NCI-H1694 treated with DMSO at 0.1 percent for 48 hours (cell line): ENCODE results near the gene TRAF6.

Source experiments
- DNase-seq: peaks from one replicate; lab custom pipeline; 2025; lab: John Stamatoyannopoulos, UW

Gene TRAF6

DNA sequence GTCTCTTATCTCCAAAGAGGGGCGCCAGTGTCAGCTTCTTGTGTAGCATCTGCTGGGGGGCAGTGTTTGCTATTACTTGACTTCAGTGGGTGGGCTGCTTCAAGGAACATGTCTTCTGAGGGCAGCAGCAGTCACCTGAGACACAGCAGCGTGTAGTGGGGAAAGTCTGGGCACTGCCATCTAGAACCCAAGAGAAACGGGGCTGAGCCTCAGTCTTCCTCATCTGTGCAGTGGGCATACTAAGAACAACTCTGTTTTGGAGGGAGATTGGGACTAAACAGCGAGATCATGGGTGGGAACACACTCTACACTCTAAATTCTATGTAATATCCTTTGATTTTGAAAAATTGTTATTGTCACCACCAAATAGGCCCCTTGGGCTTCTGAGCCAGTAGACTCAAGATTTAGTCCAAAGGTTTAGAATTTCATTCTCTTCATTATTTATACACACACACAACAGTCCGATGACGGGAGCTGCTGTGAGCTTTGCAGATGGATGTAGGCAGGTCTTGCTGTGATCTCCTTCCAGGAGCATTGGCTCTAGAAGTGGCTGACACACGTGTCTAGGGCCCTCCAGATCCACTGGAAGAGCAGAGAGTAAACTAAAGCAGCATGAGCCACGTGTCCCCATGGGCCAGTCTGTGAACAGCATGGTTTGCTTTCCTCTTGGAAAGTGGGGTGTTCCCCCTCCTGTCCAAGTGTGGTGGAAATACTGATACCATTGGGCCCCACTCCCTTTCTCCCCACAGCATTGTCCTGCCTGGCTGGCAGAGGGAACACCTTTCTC is 51.8 kb downstream of the TRAF6 start:
- no peak for DNase-seq

DNA sequence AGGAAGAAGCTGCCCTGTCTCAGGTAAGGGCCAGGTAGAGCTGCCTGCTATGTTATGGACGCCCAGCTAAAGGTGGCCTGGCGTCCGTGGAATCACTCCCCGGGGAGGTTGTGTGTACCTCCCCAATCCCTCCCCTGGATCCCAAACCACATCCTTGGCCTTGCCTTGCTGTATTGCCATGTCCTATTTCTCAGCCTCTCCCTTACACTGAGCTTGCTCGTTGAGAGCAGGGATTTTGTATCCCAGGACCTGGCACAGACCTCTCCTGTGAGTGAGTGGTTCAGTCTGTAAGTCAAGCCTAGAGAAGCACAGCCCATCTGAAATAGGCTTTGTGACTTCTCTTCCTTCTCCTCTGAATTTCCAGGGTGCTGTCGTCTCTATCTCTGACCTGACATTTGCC is 53.9 kb downstream of the TRAF6 start:
- DNase-seq = no peak

DNA sequence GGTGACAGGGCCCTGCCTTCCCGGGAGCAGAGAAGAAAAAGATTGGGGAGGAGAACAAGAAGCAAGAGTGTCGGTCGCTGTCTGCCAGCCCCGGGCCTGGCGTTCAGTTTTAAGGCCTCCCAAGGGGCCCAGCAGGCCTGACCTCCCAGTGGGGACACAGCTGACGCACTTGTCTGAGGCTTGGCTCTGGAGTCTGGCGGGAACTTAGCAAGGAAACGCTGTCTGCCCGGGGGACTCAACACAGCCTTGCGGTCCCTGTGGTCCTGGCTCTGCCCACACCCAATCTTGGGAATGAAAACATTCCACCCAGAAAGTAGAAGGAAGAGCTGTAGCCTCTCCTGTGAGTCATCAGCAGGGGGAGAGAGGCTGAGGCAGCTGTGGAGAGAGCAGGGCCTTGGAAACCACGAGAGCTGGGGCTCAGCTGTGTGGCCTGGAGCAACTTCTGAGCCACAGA is 54.4 kb downstream of the TRAF6 start:
- DNase-seq = no peak

DNA sequence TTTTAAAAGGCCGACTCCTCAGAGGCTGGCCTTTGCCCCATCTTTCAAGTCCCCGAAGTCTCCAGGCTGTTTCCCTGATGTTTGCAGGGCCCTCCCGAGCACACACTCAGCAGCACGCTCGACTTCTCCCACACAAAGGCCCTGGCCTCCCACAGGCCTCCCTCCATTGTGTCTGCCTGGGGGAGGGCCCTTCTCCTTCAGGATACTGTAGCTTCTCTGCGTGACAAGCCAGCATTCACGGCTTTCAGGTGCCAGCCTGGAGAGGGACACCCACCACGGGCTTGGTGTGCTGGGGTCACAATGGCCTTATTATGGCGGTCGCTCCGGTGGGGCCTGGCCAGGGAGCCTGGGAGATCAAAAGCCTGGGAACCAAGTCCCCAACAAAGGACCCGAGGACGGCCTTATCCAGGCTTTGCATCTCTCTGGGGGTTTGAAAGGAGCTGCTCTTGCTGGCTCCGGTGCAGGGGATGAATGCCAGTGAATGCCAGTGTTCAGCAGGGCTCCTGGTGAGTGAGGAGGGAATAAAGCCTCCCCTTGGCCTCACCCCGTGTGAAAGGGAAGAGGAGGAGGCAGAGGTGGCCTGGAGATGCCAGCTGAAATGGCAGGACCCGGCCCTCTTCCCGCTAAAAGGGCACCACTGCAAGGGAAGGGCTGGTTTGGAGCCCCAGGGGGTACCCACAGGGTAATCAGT is 55.0 kb downstream of the TRAF6 start:
- no peak for DNase-seq

DNA sequence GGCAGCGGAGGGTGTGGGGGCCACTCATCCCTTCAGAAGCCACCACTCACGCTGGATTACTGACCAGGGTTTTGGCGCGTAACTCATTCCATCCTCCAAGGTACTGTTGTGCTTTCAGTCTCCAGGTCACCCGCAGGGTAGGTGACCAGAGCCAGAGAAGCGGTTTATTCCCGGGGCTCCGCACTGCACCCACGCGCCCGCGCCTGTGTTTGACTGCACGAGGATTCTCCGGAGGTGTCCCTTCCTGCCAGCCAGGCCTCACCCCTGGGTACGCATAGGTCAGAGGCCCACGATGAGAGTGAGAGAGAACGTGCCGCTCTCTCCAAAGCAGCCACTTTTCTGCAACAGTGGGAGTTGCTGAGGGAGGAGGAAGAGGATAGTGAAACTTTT is 55.5 kb downstream of the TRAF6 start:
- no peak for DNase-seq

DNA sequence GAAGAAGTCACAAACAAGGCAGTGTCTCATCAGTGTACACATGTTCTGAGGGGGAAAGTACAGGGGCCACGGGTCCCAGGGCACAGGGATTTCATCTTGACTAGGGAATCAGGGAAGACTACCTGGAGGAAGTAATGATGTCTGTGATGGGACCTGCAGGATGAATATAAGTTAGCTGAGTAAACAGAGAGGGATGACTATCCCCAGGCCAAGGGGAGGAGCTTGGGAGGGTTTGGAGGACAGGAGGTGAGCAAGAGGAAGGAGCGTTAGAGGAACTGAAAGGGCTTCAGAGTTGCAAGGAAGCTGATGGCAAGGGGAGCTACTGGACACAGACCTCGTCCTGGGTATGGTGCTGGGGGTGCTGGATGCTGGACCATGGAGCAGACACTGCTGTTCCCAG is 56.4 kb downstream of the TRAF6 start:
- no peak for DNase-seq

DNA sequence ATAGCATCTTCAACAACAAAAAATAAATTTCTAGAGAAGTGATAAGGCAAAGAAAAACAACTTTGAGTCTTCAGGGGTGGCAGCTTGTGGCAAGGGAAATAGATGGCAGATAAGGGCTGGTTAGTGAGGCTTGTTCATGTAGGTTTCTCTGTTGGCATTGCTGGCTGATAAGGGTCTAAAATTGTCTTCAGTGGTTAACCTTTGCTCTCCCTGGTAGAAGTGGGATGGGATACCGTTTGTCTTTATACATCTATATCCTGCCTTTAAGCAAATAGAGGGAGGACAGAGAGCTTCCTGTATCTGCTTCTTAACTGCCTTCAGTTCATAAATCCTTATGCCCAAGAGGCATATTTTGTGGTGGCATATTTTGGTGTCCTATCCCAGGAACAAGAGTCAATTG is 57.1 kb downstream of the TRAF6 start:
- no peak for DNase-seq

DNA sequence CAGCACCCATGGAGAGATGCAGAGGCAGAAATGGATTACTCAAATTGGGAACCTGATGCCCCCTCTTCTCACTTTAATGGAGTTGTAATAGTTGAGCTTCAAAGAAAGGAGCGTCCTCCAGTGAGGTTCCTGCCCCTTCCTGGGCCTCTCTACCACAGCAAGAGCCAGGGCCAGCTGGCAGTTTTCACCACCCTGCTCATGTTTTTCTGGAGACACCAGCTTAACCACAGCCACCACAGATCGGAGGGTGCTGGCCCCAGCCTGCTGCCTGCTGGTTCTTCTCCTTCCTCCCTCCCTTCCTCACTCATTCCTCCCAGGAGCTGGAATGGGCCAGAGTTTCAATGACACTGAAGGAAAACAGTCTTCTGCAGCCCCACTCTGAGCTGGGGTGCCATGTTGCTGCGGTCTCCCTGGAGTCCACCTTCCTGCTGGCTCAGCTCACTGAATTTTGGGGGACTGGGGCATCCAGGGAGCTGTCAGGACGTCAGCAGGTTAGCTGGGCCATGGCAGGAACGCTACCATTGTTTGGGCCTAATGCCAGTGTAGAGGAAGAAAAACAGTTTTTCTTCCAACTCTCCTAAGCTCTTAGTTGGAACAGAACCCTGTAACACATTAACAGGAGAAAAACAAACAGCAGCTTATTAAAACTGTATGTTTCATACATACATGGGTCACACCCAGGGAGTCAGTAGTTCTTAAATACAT is 57.7 kb downstream of the TRAF6 start:
- no peak for DNase-seq

DNA sequence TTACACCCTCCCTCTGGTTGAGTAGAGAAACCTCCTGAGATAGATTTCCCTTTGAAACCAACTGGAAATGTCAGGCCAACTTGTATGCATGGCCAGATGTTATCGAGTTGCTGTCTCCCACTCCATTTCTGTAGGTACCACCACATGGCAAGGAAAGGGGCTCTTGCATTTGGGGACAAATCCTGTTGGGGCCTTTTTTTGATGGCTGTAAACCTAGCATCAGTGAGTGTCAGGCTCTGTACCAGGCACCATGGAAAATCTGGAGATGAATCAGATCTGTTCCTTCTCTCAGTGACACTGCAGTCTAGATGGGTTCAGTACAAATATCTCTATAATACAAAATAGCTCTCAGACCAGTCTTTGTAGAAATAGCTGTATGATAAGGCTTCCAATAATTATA is 58.4 kb downstream of the TRAF6 start:
- DNase-seq = no peak

DNA sequence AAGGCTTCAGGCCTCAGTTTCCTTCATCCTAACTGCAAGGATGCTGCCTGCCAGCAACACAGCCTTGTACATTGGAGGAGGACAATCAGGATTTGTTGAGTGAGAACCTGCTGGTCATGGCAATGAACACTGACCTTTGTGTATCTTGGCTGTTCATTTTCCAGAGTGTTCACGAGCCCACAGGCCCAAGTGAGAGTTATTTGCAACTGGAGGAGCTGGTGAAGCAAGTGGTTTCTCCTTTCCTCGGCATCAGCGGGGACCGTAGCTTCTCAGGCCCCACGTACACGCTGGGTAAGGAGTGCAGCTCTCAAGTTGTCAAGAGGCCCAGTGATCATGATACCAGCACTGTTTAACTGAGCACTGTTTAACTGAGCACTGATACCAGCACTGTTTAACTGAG is 59.0 kb downstream of the TRAF6 start:
- no peak for DNase-seq

DNA sequence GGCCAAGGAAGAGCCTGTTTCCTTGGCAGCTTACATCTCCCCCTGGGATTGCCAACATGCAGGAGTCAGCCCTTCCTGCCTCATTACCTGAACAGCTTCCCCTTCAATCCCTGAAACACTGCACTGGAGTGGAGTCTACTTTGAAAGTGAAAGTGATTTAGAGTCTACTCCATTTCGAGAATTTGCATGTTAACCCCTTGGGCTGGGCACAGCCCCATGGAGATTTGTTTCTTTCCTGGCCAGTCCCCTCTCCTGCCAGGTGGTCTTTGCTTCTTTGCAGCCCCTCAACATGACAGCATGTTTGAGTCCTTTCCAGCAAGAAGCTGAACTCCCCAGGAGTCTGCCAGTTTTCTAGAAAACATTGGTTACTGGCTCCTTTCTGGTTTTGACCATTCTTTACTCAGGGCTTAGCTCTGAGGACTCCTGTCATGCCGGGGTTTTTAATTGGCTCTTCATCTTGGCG is 59.9 kb downstream of the TRAF6 start:
- DNase-seq = no peak

DNA sequence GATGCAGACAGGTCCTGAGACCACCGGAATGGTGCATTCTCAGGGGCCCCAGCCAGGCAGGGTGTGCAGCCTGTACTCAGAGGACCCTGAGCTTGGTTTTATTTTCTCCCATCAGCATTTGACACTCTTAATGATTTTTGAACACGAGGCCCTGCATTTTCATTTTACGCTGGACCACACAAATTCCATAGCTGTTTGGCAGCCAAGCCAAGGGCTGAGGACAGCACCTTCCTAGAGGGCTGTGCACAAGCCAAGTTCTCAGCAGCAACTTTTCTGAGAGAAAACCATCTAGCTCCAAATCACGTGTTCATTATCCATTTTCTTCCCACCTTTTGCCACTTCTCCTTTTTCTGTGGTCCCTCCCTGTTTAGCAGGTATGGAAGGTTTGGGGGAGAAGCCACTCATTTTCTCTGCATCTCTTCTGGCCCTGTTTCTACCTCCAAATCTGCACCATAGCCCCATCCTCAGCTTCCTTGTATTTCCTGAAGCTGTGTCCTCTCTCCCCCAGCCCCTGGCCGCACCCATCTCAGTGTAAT is 60.4 kb downstream of the TRAF6 start:
- DNase-seq = no peak

DNA sequence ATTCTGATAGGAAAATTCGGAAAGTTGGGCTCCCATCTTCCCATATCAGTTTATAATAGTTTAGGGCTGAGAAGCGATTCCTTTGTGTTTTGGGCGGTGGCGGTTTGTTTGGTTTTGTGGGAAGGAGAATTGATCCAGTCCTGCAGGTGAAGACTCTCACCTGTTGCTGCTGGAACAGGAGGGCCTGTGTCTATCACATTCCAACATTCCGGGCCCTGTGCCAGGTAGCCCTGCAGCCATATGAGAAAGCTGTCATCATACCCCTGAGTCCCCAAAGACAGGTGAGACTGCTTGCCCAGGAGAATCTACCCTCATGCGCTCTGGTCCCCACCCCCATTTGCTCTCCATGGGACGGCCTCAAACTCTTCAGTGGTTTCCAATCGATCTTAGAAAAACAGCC is 62.1 kb downstream of the TRAF6 start:
- no peak for DNase-seq

DNA sequence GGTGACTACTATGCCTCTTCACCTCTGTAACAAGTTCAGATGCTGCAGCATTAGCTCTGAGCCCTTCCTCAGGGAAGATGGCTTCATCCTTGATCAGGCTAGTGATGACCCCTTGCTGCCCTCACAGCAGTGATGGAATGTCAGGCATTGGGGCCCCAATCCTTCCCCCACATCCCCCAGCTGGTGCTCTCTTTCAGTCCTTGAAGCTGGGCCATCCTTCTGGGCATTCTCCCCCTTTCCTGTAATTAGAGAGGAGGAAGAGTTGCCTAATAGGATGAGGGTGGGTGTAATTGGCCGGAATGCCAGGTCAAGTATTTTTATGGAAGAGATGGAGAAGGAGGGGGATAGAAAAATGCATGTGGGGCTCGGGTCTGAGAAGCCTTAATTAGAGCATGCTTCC is 62.6 kb downstream of the TRAF6 start:
- no peak for DNase-seq

DNA sequence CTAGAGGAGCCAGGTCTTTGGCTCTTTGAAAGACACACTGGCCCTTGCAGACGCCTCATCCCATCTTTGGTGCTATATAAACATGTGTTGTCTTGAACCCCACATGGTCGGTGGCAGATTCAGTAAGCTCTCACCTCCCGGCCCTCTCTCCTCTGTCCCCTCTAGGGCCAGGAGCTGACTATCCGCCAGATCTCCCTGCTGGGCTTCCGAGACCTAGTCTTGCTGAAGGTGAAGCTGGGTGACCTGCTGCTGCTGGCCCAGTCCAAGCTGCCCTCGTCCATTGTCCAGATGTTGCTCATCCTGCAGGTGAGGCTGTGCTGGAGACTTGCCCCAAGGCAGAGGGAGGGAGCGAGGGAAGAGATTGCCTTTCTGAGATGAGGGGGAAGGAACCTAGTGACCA is 63.9 kb downstream of the TRAF6 start:
- no peak for DNase-seq

DNA sequence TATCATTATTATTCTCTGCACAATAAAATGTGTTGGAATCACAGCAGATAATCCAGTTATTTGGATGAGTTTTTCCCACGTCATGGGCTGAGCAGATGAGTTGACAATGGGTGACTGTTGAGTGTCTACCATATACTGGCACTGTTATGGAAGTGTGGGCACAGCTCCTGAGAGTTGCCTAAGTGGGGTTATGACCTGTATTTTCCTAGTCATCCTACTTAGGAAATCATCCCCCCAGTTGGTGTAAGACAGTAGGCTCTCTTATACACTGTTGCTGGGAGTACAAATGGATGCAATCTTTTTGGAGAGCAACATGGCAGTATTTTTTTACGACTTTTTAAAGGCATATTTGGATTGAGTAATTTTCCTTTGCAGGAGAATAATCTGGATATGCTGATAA is 66.4 kb downstream of the TRAF6 start:
- no peak for DNase-seq

DNA sequence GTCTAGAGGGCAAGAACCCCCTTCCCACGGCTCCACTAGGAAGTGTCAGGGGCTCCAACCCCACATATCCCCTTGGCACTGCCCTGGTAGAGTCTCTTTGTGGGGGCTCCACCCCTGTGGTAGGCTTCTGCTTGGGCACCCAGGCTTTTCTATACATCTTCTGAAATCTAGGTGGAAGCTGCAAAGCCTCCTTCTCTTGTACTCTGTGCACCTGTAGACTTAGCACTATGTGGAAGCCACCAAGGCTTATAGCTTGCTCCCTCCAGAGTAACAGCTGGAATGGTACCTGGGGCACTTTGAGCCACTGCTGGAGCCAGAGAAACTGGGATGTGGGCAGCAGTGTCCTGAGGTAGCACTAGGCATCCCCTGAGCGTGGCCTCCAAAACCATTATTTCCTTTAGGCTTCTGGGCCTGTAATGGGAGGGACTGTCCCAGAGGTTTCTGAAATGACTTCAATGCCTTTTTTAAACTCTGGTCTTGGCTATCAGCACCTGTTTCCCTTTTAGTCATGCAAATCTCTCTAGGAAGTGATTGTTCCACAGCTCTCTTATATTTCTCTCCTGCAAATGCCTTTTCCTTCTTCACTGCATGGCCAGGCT is 68.4 kb downstream of the TRAF6 start:
- no peak for DNase-seq

DNA sequence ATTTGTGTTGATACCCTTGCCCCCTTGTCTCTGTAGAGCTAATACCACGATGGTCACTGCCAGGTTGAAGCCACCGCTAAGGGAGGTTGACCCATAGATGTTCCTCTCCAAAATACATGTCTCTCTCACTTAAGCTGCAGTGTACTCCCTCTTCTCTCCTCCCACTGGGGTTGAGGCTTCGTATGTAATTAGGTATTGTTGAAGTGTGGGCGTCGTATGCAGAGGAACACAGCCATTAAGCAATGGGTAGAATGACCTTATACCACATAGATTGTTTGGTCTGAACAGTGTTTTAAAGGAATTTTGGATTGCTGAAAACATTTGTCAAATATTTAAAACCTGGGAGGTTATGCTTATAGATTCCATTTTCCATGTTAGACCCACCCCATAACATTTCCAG is 71.9 kb downstream of the TRAF6 start:
- DNase-seq = no peak

DNA sequence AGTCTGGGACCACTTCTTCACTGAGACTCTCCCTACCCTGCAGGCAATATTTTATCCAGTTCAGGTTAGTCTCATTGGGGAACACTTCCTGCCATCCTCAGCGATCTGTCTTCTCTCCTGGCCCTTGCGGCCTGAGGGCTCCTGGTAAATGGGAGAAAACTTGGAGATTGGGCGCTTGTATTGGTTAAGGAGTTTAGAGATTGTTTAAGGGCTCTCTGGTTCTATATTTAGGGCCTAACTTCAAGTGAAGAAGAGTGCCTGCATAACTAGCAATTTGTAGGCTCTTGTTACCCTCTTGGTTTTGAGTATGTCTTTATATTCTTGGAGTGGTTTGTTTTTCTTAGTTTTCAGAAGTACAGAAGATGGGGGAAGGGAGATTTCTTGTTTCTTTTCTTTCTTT is 72.7 kb downstream of the TRAF6 start:
- DNase-seq = no peak
